HuH-7 (cell line): ENCODE data around the gene CNIH2.
"Not testable (repeated sequence)": the region's sequence is repeated elsewhere in the genome, so short reads cannot be mapped to it uniquely, and the experiment has no call there.

Experiments used
- DNase-seq: peaks from one replicate; pipeline ENCODE4 v3.0.0; 2011; ENCODE audit warnings: low spot score

The CNIH2 gene

GRCh38 chr11:66291706-66292542, 13.9 kb downstream of the CNIH2 start, which contains the start of gene TMEM151A:
TMEM151A (plus strand) TSS chr11:66291894; CDS start chr11:66292014, 120 bp downstream.
- peak; percentile 84 for DNase-seq

- no peak for DNase-seq
Observed at GRCh38 chr11:66292543-66293332, 14.8 kb downstream of the CNIH2 start.

GRCh38 chr11:66293352-66293751, 15.4 kb downstream of the CNIH2 start:
- no peak for DNase-seq

- DNase-seq, result no peak
Observed at GRCh38 chr11:66293777-66294625, 16.0 kb downstream of the CNIH2 start.

GRCh38 chr11:66294626-66295620, 16.9 kb downstream of the CNIH2 start:
- no peak for DNase-seq

- DNase-seq, result no peak
Observed at GRCh38 chr11:66297610-66298009, 19.6 kb downstream of the CNIH2 start.

GRCh38 chr11:66299186-66299585, 21.2 kb downstream of the CNIH2 start:
- DNase-seq, result no peak

GRCh38 chr11:66302656-66303055, 24.7 kb downstream of the CNIH2 start:
- no peak for DNase-seq

- no peak for DNase-seq
Observed at GRCh38 chr11:66309475-66309874, 31.5 kb downstream of the CNIH2 start.

GRCh38 chr11:66310324-66310723, 32.3 kb downstream of the CNIH2 start:
- no peak for DNase-seq

- not testable (repeated sequence) for DNase-seq
Observed at GRCh38 chr11:66310803-66311440, 32.9 kb downstream of the CNIH2 start.

GRCh38 chr11:66311470-66311964, 33.5 kb downstream of the CNIH2 start:
- DNase-seq, result peak; percentile 86

GRCh38 chr11:66311965-66312548, 34.1 kb downstream of the CNIH2 start:
- peak; percentile 100 for DNase-seq

GRCh38 chr11:66312549-66313320, 34.8 kb downstream of the CNIH2 start:
- DNase-seq, result peak; percentile 100

- DNase-seq, result peak; percentile 93
Observed at GRCh38 chr11:66313321-66314185, 35.6 kb downstream of the CNIH2 start.

GRCh38 chr11:66314186-66314501, 36.2 kb downstream of the CNIH2 start:
- no peak for DNase-seq

- no peak for DNase-seq
Observed at GRCh38 chr11:66314561-66315497, 36.9 kb downstream of the CNIH2 start.
